ENCODE measurements around the gene DCX. TPM values are rescaled to one million over a fixed set of nuclear protein-coding genes. Genes with fewer than 3 reads are reported as not detected.

Gene DCX
- total and polyA plus RNA-seq, 2 experiments from 2014 or later = 0.66 to 3.0 TPM

DNA sequence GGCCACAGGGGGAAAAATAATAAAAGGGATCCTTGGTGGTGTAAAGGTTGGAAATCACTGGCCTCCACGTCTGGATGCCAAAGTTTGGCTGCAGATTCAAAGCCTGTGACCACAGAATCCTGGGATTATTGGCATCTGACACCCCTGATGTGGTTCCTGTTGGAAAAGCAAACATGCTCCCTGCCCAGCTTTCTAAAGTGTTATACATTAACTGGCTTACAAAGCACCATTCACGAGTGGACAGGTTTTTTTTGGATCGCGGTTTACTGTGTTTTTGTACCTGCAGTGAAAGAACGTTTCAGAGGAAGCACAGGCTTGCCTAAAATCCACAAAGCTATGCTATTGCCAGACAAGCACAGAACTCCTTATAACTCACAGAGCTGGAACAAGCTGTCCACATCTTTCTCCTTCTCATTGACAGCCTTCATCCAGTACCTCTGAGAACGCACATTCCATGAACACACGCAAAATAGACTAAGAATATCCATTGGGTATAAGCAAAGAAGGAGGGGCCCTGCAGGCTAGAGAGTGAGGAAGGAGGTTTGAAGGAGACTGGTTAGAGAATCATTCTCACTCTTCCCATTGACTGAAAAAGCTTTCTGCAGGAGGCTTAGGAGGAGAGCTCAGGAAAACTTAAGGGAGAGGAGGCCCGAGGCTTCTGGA is 127.2 kb downstream of the DCX start:
- Mint-ChIP-seq H3K9me3 (no peaks in the 10 kb centered on the region), H3K27ac (no peak overlapping the region), H3K27me3 (ENCODE audit: insufficient read depth, low read depth, poor library complexity) (peaks cover 1% of the 10 kb centered on the region), H3K4me1 (no peaks in the 10 kb centered on the region), H3K4me3 (no peak overlapping the region), H3K36me3 (ENCODE audit: low read depth) (no peaks in the 10 kb centered on the region)
- DNase-seq (ENCODE audit: low spot score) (no peak), ATAC-seq (no peak)
- no peak overlapping the region for H3K4me2 ChIP-seq
- no peaks in the 10 kb centered on the region for H3K79me2 ChIP-seq (replicated peaks; ENCODE audit: insufficient read depth)
- H3K4me3 ChIP-seq = no peak overlapping the region
- H3K36me3 ChIP-seq (ENCODE audit: insufficient read depth) = no peaks in the 10 kb centered on the region
- H3K4me1 ChIP-seq (ENCODE audit: insufficient read depth) = no peaks in the 10 kb centered on the region
- no peaks in the 10 kb centered on the region for H4K20me1 ChIP-seq (replicated peaks; ENCODE audit: insufficient read depth)
- no peaks in the 10 kb centered on the region for H3K9me2 ChIP-seq (ENCODE audit: insufficient read depth)
- no peak overlapping the region for H3K27ac ChIP-seq (ENCODE audit: low read depth)
- TF ChIP-seq ZNF462 (CRISPR knock-in tag; IDR thresholded peaks at IDR 0.05) (no peak), ZNF114 (CRISPR knock-in tag; IDR thresholded peaks at IDR 0.05) (no peak), JUNB (IDR thresholded peaks at IDR 0.05; ENCODE audit: unreplicated experiment) (no peak), EZH2 (IDR thresholded peaks at IDR 0.05; ENCODE audit: low read depth, unreplicated experiment) (no peak), CTCF (conservative IDR thresholded peaks at IDR 0.05; ENCODE audit: low read depth in 2 of 2) (no peak), STAT1 (IDR thresholded peaks at IDR 0.05; ENCODE audit: unreplicated experiment) (no peak), EZH2phosphoT487 (IDR thresholded peaks at IDR 0.05; ENCODE audit: unreplicated experiment) (no peak), ZNF331 (CRISPR knock-in tag; IDR thresholded peaks at IDR 0.05; ENCODE audit: low read depth) (no peak), CREB1 (CRISPR knock-in tag; IDR thresholded peaks at IDR 0.05; ENCODE audit: low read depth) (no peak), POLR2AphosphoS5 (IDR thresholded peaks at IDR 0.05; ENCODE audit: low read depth) (no peak), NANOG (IDR thresholded peaks at IDR 0.05; ENCODE audit: borderline replicate concordance) (no peak)
- TF ChIP-seq, protein P1, sequence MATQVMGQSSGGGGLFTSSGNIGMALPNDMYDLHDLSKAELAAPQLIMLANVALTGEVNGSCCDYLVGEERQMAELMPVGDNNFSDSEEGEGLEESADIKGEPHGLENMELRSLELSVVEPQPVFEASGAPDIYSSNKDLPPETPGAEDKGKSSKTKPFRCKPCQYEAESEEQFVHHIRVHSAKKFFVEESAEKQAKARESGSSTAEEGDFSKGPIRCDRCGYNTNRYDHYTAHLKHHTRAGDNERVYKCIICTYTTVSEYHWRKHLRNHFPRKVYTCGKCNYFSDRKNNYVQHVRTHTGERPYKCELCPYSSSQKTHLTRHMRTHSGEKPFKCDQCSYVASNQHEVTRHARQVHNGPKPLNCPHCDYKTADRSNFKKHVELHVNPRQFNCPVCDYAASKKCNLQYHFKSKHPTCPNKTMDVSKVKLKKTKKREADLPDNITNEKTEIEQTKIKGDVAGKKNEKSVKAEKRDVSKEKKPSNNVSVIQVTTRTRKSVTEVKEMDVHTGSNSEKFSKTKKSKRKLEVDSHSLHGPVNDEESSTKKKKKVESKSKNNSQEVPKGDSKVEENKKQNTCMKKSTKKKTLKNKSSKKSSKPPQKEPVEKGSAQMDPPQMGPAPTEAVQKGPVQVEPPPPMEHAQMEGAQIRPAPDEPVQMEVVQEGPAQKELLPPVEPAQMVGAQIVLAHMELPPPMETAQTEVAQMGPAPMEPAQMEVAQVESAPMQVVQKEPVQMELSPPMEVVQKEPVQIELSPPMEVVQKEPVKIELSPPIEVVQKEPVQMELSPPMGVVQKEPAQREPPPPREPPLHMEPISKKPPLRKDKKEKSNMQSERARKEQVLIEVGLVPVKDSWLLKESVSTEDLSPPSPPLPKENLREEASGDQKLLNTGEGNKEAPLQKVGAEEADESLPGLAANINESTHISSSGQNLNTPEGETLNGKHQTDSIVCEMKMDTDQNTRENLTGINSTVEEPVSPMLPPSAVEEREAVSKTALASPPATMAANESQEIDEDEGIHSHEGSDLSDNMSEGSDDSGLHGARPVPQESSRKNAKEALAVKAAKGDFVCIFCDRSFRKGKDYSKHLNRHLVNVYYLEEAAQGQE (IDR thresholded peaks at IDR 0.05; ENCODE audit: unreplicated experiment) = no peak
- TF ChIP-seq, protein P2, sequence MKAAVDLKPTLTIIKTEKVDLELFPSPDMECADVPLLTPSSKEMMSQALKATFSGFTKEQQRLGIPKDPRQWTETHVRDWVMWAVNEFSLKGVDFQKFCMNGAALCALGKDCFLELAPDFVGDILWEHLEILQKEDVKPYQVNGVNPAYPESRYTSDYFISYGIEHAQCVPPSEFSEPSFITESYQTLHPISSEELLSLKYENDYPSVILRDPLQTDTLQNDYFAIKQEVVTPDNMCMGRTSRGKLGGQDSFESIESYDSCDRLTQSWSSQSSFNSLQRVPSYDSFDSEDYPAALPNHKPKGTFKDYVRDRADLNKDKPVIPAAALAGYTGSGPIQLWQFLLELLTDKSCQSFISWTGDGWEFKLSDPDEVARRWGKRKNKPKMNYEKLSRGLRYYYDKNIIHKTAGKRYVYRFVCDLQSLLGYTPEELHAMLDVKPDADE (IDR thresholded peaks at IDR 0.05) = no peak
- no peaks in the 10 kb centered on the region for H3K27me3 ChIP-seq (ENCODE audit: insufficient read depth)
- H3F3A ChIP-seq (replicated peaks; ENCODE audit: low read depth) = no peaks in the 10 kb centered on the region
- no peak overlapping the region for H2AFZ ChIP-seq

Measured in GM23338 (cell line).